Islet precursor cell (in vitro differentiated cells): Measurements from ENCODE around the gene DCC.

Experiments
- DNase-seq: peaks from one replicate; pipeline ENCODE4 v3.0.0-alpha.2; 2018

DCC gene

GRCh38 chr18:52519021-52519420 lies 179.0 kb downstream of the DCC start:
- DNase-seq = no peak

DNA sequence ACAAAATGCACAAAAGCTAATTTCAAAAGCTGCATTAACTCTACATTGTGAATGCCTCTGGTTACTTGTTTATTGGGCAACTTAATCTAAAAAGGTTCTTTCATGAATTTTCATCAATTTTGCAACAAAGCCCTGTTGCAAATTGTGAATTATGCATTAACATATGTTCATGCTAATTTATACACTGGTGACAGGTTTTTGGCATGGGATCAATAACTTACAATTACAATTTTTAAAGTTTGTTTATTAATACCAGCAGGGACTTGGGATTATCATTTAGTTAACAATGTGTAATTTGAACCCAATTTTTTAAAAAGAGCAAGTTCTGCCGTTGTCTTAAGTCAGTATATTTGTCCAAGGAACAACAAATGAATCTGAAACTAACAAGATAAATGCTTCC lies 183.6 kb downstream of the DCC start:
- no peak for DNase-seq

GRCh38 chr18:52531836-52532235 lies 191.8 kb downstream of the DCC start:
- no peak for DNase-seq

DNA sequence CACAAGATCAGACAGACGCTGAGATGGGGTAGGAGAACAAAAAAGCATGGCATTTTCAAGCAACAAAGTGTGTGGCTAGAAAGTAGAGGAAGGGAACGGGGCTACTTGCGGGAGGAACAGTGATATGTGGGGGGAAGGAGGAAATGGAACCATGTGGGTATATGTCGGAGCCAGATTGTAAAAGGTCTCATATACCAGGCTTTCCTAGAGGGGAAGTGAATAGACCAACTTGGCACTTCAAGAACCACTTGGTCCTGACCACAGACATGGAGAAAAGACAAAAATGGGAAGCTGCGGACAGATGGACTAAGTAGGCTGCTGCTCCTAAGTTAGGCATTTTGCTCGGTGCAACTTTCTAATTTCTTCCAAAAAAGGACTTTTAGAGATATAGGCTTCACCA lies 196.0 kb downstream of the DCC start:
- no peak for DNase-seq

- DNase-seq = no peak
These were observed 197.3 kb downstream of the DCC start for GRCh38 chr18:52537261-52537660.

DNA sequence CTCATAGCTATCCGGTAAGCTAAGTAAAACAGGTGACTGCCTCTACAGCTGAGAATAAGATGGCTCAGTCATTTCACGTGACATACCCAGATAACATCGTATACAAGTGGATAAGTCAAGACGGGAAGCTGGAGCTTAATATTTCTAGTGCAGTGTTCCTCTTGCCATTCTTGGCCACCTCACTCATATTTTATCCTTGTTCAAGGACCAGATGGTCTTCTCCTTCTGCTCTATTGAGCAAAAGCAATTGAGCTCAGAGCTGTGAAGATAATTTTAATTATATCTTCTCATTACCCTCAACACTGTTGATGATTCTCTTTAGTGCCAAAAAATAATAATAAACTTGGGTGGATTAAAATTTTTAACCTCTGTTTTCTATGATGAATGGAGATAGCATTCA lies 201.1 kb downstream of the DCC start:
- DNase-seq = no peak

- DNase-seq = no peak
These were observed 204.1 kb downstream of the DCC start for GRCh38 chr18:52544086-52544485.

GRCh38 chr18:52546686-52547346 lies 206.8 kb downstream of the DCC start:
- DNase-seq = no peak

- DNase-seq = no peak
These were observed 213.4 kb downstream of the DCC start for GRCh38 chr18:52553441-52553840.

DNA sequence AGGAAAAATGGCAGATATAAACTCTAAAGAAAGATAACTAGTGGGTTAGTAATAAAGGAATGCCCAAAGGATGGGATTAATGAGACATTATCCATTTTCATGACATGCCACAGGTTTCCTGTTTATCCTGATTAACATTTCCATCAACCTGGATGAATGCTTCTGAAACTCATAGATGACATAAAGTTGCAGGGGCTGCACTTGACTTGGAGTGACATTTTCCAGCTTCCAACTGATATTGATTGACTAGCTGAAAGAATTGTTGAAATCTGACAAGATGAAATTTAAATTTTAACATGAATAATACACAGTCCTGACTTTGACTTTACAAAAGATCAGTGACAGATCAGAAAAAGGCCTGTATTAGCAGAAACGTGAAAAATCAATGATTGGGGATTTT lies 214.2 kb downstream of the DCC start:
- DNase-seq = no peak

DNA sequence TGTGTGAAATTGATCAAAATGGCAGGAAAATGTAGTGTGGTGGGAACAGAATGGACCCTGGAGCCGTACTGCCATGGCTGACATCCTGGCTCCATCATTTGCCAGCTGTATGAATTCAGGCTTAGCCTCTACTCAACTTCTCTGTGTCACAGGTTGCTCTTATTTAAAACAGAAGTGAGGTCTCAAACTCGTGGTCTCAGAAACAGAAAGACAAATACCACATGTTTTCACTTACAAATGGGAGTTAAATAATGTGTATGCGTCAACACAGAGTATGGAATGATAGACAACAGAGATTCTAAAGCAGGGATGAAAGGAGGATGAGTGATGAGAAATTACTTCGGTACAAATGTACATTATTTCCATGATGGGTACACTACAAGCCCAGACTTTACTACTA lies 227.4 kb downstream of the DCC start:
- no peak for DNase-seq

DNA sequence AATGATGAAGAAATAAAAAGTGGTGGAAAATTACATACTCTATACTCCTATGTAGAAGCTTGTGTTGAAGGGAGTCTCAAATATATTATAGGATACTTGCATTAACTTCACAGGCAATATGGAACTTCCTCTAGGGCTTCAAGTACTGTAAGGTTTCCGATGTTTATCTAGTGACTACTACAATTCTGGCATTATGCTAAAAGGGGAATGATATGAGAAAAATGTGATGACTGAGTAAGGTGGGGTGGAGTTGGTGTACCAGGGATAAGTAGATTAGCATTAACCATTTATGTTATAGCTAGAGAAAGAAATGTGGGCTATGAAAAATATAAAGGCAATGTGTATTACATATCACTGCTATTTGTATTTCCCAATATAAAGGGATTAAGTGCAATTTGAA lies 229.5 kb downstream of the DCC start:
- DNase-seq = no peak

DNA sequence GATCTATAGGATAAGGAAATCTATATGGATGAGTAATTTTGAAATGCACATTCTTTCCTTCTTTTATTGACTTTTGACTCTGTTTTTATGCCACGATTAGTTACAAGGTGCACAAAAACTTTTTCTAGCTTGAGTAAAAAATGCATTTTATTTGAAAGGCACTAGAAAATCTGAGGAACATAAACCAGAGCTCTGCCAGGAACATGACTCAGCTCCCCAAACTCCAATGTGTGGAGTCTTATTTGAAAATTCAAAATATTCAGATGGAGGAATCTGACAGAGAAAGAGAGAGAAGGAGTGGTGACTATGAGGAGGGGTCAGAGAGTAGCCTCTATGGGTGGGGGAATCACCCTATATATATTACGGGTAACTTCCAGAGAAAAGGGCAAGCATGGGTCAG lies 231.0 kb downstream of the DCC start:
- no peak for DNase-seq

GRCh38 chr18:52572036-52573000 lies 232.3 kb downstream of the DCC start:
- DNase-seq = no peak

DNA sequence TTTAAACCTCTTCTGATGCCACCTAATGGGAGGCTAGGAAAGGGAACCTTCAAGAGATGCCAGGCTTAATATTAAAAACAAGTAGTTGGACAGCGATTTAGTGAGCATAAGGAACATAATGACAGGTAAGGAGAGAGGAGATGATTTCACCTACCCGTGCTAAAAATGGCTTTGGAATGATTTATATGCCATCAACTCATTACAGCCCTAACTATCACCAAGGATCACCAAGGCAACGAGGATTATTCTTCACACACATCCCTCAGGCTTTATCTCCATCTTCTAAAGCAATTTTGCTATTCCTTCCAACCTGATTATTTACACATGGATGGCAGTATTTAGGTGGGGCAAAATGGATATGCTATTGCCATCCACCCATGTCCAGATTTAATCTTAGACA lies 237.8 kb downstream of the DCC start:
- no peak for DNase-seq

DNA sequence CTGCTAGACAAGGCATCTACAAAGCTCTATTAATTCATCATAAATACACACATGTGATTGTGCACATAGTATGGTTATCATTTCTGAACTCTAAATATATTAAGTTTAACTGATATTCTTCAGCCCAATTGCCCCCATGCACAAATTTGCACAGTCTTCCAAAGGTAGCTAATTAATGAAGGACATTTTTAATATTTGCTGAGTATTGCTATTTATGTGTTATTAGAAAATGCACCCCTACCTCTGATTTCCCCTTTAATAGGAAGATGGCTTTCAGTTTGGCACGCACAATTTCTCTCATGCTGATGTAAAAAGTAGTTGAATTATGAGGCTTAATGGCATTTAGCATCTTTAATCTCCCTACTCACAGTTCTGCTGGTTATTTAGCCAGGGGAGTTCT lies 242.1 kb downstream of the DCC start:
- DNase-seq = no peak

DNA sequence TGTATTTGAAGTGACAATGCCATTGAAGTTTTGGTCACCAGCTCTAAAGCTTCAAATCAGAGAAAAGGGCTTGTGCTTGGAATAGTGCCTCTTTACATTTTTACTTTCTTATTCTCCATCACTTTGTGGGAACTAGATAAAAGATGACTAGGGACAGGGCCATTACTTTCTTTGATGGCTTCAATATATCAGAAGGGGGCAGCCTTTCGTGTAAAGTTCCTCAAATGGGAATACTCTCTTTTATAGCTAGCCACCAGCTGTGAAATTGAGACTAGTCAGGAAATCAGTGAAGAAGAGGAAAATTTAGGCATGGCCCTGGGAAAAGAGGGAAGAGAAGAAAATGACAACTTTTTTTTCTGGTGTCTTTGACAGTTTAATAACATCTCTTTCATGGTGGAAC lies 242.5 kb downstream of the DCC start:
- no peak for DNase-seq

DNA sequence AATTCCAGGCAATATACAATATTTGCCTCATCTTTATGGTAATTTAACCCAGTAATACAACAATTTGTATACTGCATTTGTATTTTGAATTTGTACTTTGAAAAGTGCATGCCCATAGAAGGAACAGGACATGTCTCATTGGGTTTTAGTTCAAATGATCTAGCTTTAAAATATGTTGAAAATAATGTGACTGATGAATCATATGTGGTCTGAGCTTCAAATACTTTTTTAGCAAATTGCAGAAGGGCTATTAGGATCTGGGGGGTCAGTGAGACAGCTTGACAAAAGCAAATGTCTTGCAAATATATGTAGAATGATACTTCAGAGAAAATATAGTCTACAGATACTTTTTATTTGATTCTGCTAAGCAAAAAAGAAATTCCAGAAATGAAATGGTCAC lies 248.9 kb downstream of the DCC start:
- no peak for DNase-seq

DNA sequence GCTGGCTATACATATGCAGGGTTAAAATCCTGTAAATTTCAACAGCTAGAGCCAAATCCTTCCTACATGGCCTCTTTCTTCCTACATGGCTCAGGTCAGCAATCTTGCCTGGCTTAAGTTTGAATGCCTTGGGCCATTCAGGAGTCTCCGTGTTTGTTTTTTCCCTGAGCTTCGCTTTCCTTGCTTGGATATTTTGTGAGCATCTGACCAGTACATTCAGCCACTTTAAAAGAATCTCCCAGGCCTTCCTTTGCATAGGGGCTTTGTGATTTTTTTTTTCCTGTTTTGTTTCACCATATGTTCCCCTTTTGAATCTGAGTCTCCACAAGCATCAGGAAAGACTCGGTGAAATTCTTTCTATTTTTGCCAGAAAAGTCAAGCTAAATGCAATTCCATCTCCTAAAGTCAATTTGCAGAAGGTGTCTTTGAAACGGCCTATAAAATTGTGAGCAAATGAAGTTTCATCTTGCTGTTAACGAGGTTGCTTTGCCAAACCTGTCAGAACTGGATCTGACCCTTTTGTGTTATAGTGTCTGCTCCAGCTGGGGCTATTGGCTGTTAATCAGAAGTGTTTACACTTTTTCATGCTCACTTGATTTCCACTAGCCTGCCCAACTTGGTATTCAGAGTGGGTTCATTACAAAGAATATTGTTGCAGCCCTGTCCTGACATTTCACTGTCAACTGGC lies 256.9 kb downstream of the DCC start:
- no peak for DNase-seq

GRCh38 chr18:52598921-52599320 lies 258.9 kb downstream of the DCC start:
- no peak for DNase-seq

GRCh38 chr18:52602820-52603219 lies 262.8 kb downstream of the DCC start:
- no peak for DNase-seq

DNA sequence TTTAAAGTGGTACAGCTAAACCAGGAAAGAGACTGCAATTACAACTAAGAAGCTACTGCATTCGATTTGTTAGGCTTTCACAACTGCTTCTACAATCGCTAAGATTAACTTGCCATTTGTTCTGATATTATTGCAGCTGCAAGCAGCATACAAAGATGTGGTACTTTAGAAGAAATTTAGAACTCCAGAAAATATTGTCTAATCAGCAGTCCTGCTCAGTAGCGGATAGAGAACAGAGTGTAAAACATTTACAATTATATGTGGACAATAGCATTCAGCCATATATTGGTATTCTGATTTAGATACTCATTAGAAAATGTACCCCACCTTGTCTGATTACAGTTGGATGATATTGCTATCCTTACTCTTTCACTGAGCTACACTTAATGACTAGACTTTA lies 265.3 kb downstream of the DCC start:
- no peak for DNase-seq

DNA sequence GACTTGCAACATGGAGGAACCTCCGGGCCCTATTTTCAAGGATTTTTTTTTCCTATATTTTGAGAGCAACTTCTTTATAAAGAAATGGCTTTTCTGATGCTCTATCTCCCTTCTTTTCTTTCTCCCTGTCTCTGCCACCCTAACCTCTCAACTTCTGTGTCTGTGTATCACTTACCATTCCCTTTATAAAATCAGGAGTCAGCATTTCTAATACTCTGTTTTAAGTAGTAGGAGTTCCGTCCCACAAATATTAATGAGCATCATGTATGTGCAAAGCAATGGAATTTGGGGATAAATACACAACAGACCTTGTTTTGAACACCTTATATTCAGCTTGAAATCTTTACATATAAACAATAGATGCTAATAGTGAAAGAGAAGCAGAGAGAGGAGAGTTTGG lies 268.0 kb downstream of the DCC start:
- DNase-seq = no peak
